Calu3 (cell line): Measurements from ENCODE around the gene VPS39. TPM values are rescaled to one million over a fixed set of nuclear protein-coding genes. Genes with fewer than 3 reads are reported as not detected.

Source experiments
- BruUV-seq: library from RNA; stranded (reverse); fragments of 400-500 nt; replicated peaks from 2 replicates; lab custom pipeline; 2021; lab: Mats Ljungman, UMichigan
- CTCF ChIA-PET: fragments of 300-600 bp; sonication (Branson Sonifier 250); formaldehyde crosslinking; loops from one replicate; lab custom pipeline; 2022; ENCODE audit warnings: antibody characterized with exemption; lab: Charles Lee
- DNase-seq: peaks from one replicate; pipeline ENCODE4 v3.0.0; 2022
- H3K27ac Mint-ChIP-seq: one replicate; pipeline ENCODE4 v1.8.0; 2022; ENCODE audit warnings: mixed read lengths; ENCODE audit not compliant: unreplicated experiment
- H3K27me3 Mint-ChIP-seq: one replicate; pipeline ENCODE4 v1.8.0; 2022; ENCODE audit warnings: mixed read lengths; ENCODE audit not compliant: unreplicated experiment
- H3K36me3 Mint-ChIP-seq: one replicate; pipeline ENCODE4 v1.8.0; 2022; ENCODE audit warnings: mild to moderate bottlenecking, moderate library complexity, mixed read lengths; ENCODE audit not compliant: insufficient read depth, unreplicated experiment
- H3K4me1 Mint-ChIP-seq: one replicate; pipeline ENCODE4 v1.8.0; 2022; ENCODE audit warnings: mild to moderate bottlenecking, low read depth, mixed read lengths; ENCODE audit not compliant: unreplicated experiment
- H3K4me3 Mint-ChIP-seq: one replicate; pipeline ENCODE4 v1.8.0; 2022; ENCODE audit warnings: mild to moderate bottlenecking, low read depth, moderate library complexity, mixed read lengths; ENCODE audit not compliant: unreplicated experiment
- H3K9me3 Mint-ChIP-seq: one replicate; pipeline ENCODE4 v1.8.0; 2022; ENCODE audit warnings: low read depth, mixed read lengths; ENCODE audit not compliant: unreplicated experiment
- CTCF ChIP-seq: fragments of 200-600 bp; IDR thresholded peaks from one replicate; pipeline ENCODE4 v1.8.0; 2022; ENCODE audit warnings: antibody characterized with exemption; ENCODE audit not compliant: unreplicated experiment
- intact Hi-C: fragments of 100-400 bp; cut with micrococcal nuclease; formaldehyde crosslinking; loops from one replicate; pipeline ENCODE4 v1.10.0; 2022; ENCODE audit not compliant: unreplicated experiment
- total RNA-seq: library from RNA; stranded (reverse); gene quantifications from 2 replicates; pipeline ENCODE4 v1.2.3, GENCODE V29; 2022

Gene VPS39
- total RNA-seq, 1 experiment from 2014 or later: 34.6 TPM

- no peak overlapping the region for H3K4me3 Mint-ChIP-seq
- no peaks in the 10 kb centered on the region for H3K36me3 Mint-ChIP-seq
- CTCF ChIA-PET: no interaction called here
- no peaks in the 10 kb centered on the region for H3K9me3 Mint-ChIP-seq
- TF ChIP-seq CTCF: no peak
- peaks cover 29% of the 10 kb centered on the region for H3K27me3 Mint-ChIP-seq
- DNase-seq: no peak
- no peaks in the 10 kb centered on the region for H3K4me1 Mint-ChIP-seq
- intact Hi-C loops: no loop called here
- no TSS peak for BruUV-seq
- H3K27ac Mint-ChIP-seq: no peak overlapping the region
These were observed 88.7 kb downstream of the VPS39 start for GRCh38 chr15:42119446-42119760.

GRCh38 chr15:42118650-42119445 is 89.3 kb downstream of the VPS39 start:
- H3K4me3 Mint-ChIP-seq: no peak overlapping the region
- H3K27me3 Mint-ChIP-seq: peaks cover 29% of the 10 kb centered on the region
- DNase-seq: no peak
- no peak for TF ChIP-seq CTCF
- H3K27ac Mint-ChIP-seq: no peak overlapping the region
- BruUV-seq: no TSS peak
- H3K9me3 Mint-ChIP-seq: no peaks in the 10 kb centered on the region
- H3K36me3 Mint-ChIP-seq: no peaks in the 10 kb centered on the region
- CTCF ChIA-PET: no interaction called here
- intact Hi-C loops: no loop called here
- no peaks in the 10 kb centered on the region for H3K4me1 Mint-ChIP-seq

GRCh38 chr15:42111924-42112323 is 96.2 kb downstream of the VPS39 start:
- no peak overlapping the region for H3K27ac Mint-ChIP-seq
- no peaks in the 10 kb centered on the region for H3K9me3 Mint-ChIP-seq
- H3K4me1 Mint-ChIP-seq: peaks cover 15% of the 10 kb centered on the region
- CTCF ChIA-PET: no interaction called here
- DNase-seq: no peak
- intact Hi-C loops: no loop called here
- no TSS peak for BruUV-seq
- H3K36me3 Mint-ChIP-seq: no peaks in the 10 kb centered on the region
- no peak for TF ChIP-seq CTCF
- no peak overlapping the region for H3K4me3 Mint-ChIP-seq
- no peaks in the 10 kb centered on the region for H3K27me3 Mint-ChIP-seq

GRCh38 chr15:42110367-42110766 is 97.7 kb downstream of the VPS39 start:
- DNase-seq: no peak
- intact Hi-C loops: no loop called here
- no peak overlapping the region for H3K4me3 Mint-ChIP-seq
- no peak for TF ChIP-seq CTCF
- H3K4me1 Mint-ChIP-seq: peaks cover 15% of the 10 kb centered on the region
- CTCF ChIA-PET: interaction anchor here (0.5 kb wide), 1 partner anchor 28 kb away, joined by 5 read pairs; no protein-coding TSS in a partner anchor
- BruUV-seq: no TSS peak
- no peaks in the 10 kb centered on the region for H3K27me3 Mint-ChIP-seq
- H3K9me3 Mint-ChIP-seq: no peaks in the 10 kb centered on the region
- H3K36me3 Mint-ChIP-seq: no peaks in the 10 kb centered on the region
- no peak overlapping the region for H3K27ac Mint-ChIP-seq
